Esophagus squamous epithelium (tissue), 5 donors: ENCODE measurements around the gene GTPBP1. TPM values are rescaled to one million over a fixed set of nuclear protein-coding genes. Genes with fewer than 3 reads are reported as not detected.

Experiments
- DNase-seq: peaks from one replicate; lab custom pipeline; 2025; lab: John Stamatoyannopoulos, UW
- H3K27ac ChIP-seq, 4 donors: fragments of 200-600 bp; sonication (generic); one replicate each; pipeline ENCODE4 v1.5.1; 2016 to 2019; ENCODE audit warnings: mild to moderate bottlenecking in 1 of 4
- H3K27me3 ChIP-seq, 4 donors: fragments of 200-600 bp; sonication (generic); 1 replicate in 3 of 4; 2 replicates in 1 of 4; pipeline versions ENCODE4 v1.5.1 to v1.6.0; 2017 to 2021; ENCODE audit warnings: antibody characterized with exemption in 1 of 4
- H3K36me3 ChIP-seq, 3 donors: fragments of 200-600 bp; sonication (generic); one replicate each; pipeline ENCODE4 v1.5.1; 2016 to 2019
- H3K4me1 ChIP-seq, 3 donors: fragments of 200-600 bp; sonication (generic); one replicate each; pipeline ENCODE4 v1.5.1; 2017 to 2019
- H3K4me3 ChIP-seq, 4 donors: fragments of 200-600 bp; sonication (generic); 1 replicate in 3 of 4; 2 replicates in 1 of 4; pipeline ENCODE4 v1.5.1; 2016 to 2019; ENCODE audit warnings: mild to moderate bottlenecking in 2 of 4, moderate library complexity in 1 of 4
- H3K9me3 ChIP-seq, 3 donors: fragments of 200-600 bp; sonication (generic); one replicate each; pipeline ENCODE4 v1.5.1; 2016 to 2019
- CTCF ChIP-seq, 6 experiments: fragments of 450-650 bp in 4 of 6; fragments of 200-600 bp in 2 of 6; sonication (generic) in 2 of 6; IDR thresholded peaks; one replicate each; pipeline ENCODE4 v1.5.1; 2016 to 2019; ENCODE audit warnings: antibody characterized with exemption in 6 of 6, mild to moderate bottlenecking in 4 of 6, moderate library complexity in 4 of 6
- POLR2A ChIP-seq, 4 donors: fragments of 450-650 bp; IDR thresholded peaks; one replicate each; pipeline ENCODE4 v1.6.1; 2017; ENCODE audit warnings: antibody characterized with exemption in 4 of 4, mild to moderate bottlenecking in 4 of 4, moderate library complexity in 3 of 4
- WGBS, 2 donors: methylation state at CpG; one replicate each; pipeline ENCODE4 v1.1.5; 2018; 5-methylcytosine and 5-hydroxymethylcytosine counted together
- intact Hi-C: fragments of 100-400 bp; cut with DNase I; formaldehyde crosslinking; loops from one replicate; pipeline ENCODE4 v1.15.0; 2022
- total RNA-seq, 4 donors: library from RNA; depleted of rRNA; stranded (reverse); fragments of >200 nt; gene quantifications; one replicate each; pipeline ENCODE4 v1.1.0, GENCODE V29; 2016
- donor health status: DM: yes; HTN: yes; CAD: no.

Gene GTPBP1
- total RNA-seq, 4 donors from 2014 or later, result 15.3 to 37.4 (median 32.0) TPM

DNA sequence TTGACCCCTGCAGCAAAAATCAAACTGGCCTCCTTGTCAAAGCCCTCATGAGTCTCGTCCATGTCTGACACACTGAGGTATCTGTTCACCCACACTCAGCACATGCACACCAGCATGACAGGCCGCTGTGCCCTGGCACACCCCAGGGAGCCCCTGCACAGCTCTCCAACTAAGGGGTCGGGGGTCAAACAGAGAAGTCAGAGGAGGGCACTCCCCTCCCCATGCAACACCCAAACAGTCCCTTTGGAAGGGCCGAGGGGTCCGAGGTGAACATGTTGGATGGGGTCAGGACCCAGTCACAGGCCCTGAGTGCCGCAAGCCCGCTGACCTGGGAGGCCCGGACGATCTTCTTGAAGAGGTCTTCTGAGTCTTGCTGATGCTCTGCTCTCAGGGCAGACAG lies 35.4 kb downstream of the GTPBP1 start:
- intact Hi-C loops, result no loop called here
- Histone ChIP-seq H3K36me3 (peaks cover 81 to 100% (median 88%) of the 10 kb centered on the region in 3 donors), H3K4me1 (peaks cover 0 to 9% (median 0%) of the 10 kb centered on the region in 3 donors), H3K27me3 (no peaks in the 10 kb centered on the region), H3K4me3 (no peak overlapping the region), H3K27ac (no peak overlapping the region), H3K9me3 (no peaks in the 10 kb centered on the region)
- no peak for TF ChIP-seq POLR2A (IDR thresholded peaks at IDR 0.05)
- TF ChIP-seq CTCF (IDR thresholded peaks at IDR 0.05), result no peak
- no peak for DNase-seq
- no CpG with 5 or more reads among the region's 9 CpGs for WGBS, 2 donors

DNA sequence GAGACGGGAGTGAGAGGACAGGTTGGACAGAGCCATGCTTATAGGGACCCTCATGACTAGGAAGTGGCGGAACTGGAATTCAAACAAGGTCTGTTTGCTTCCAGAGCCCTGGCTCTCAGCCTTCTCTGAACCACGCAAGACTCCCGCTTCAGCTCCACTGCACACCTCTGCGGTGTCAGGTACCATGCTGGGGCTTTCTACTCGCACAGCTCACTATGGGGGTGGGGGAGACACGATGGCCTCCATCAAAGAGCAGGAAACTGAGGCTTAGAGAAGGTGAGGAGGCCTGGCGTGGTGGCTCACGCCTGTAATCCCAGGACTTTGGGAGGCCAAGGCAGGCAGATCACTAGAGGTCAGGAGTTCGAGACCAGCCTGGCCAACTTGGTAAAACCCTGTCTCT lies 35.8 kb downstream of the GTPBP1 start:
- no peak overlapping the region for H3K27ac ChIP-seq
- peaks cover 0 to 5% (median 0%) of the 10 kb centered on the region in 3 donors for H3K4me1 ChIP-seq
- WGBS, 2 donors, result 80 to 96% methylated on average over 4 to 5 of the region's 10 CpGs
- intact Hi-C loops, result no loop called here
- no peaks in the 10 kb centered on the region for H3K9me3 ChIP-seq
- no peak overlapping the region for H3K4me3 ChIP-seq
- peaks cover 81 to 100% (median 88%) of the 10 kb centered on the region in 3 donors for H3K36me3 ChIP-seq
- TF ChIP-seq CTCF (IDR thresholded peaks at IDR 0.05) (no peak), POLR2A (IDR thresholded peaks at IDR 0.05) (no peak)
- H3K27me3 ChIP-seq, result no peaks in the 10 kb centered on the region
- no peak for DNase-seq

DNA sequence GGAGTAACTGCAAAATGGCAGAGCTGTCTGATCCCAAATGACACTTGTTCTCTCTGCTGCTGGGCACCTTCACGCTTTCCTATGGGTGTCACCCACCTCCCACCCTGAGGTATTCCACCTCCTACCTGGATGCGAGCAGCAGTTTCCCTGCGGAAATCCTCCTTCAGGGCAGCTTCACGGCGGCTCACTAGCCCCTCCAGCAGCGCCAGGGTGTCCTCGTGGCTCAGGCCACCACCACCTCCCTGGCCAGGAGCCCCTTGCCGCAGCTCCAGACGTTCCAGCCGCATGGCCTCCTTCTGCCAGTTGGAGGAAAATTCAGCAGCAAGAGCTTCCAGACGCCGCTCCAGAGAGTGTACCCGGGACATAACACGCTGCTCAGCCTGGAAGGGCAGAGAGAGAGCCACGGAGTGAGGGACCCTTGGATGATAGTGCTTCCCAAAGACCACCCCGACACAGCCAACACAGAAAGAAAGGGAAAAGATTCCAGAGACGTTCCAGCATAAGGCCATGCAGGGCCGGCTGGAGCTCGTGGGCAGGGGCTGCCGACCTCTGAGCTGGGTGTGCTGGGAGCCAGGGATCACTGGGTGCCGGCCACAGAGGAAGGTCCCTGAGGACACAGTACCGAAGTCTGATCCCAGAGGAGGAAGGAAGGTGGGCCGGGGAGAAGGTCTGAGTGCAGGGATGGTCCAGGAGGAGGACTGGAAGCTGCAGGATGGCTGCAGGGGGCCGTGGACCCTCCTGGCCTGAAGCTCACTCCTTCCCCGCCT lies 36.6 kb downstream of the GTPBP1 start:
- no peak overlapping the region for H3K27ac ChIP-seq
- H3K36me3 ChIP-seq, result peaks cover 84 to 100% (median 87%) of the 10 kb centered on the region in 3 donors
- no peak overlapping the region for H3K4me3 ChIP-seq
- no peaks in the 10 kb centered on the region for H3K27me3 ChIP-seq
- DNase-seq, result no peak
- H3K4me1 ChIP-seq, result peaks cover 0 to 6% (median 0%) of the 10 kb centered on the region in 3 donors
- WGBS, 2 donors, result 88 to 93% methylated on average over 7 to 9 of the region's 25 CpGs
- H3K9me3 ChIP-seq, result no peaks in the 10 kb centered on the region
- no peak for TF ChIP-seq POLR2A (IDR thresholded peaks at IDR 0.05)
- TF ChIP-seq CTCF (IDR thresholded peaks at IDR 0.05), result no peak
- intact Hi-C loops, result no loop called here

DNA sequence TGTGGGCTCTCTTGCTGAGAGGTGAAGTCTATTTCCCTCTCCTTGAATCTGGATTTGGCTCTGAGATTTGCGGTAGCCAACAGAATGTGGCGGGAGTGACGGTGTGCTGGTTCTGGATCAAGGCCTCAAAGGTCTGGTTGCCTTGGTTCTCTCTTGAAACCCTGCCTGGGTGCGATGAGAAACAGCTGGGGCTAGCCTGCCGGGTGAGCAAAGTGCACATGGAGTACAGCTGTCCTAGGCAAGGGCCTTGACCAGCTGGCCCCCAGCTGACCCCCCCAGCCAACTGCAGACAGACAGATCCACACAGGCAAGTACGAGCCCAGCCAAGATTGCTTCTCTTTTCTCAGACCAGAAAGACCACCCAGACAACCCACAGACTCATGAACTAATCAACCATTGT lies 39.2 kb downstream of the GTPBP1 start:
- H3K4me1 ChIP-seq, result peaks cover 7 to 32% (median 17%) of the 10 kb centered on the region in 3 donors
- no peaks in the 10 kb centered on the region for H3K27me3 ChIP-seq
- no peak overlapping the region for H3K4me3 ChIP-seq
- H3K9me3 ChIP-seq, result no peaks in the 10 kb centered on the region
- H3K36me3 ChIP-seq, result peaks cover 74 to 100% (median 78%) of the 10 kb centered on the region in 3 donors
- H3K27ac ChIP-seq, result no peak overlapping the region
- TF ChIP-seq CTCF (IDR thresholded peaks at IDR 0.05) (no peak), POLR2A (IDR thresholded peaks at IDR 0.05) (no peak)
- intact Hi-C loops, result loop anchor here (5.0 kb wide), 1 partner anchor 38 kb away; the partner anchor contains the start of gene GTPBP1
- WGBS, 2 donors, result 63% methylated on average over 1 of the region's 6 CpGs; no CpG with 5 or more reads in 1 of the 2 donors
- DNase-seq, result no peak
